ENCODE measurements around the gene CD164L2.

CD164L2 gene

DNA sequence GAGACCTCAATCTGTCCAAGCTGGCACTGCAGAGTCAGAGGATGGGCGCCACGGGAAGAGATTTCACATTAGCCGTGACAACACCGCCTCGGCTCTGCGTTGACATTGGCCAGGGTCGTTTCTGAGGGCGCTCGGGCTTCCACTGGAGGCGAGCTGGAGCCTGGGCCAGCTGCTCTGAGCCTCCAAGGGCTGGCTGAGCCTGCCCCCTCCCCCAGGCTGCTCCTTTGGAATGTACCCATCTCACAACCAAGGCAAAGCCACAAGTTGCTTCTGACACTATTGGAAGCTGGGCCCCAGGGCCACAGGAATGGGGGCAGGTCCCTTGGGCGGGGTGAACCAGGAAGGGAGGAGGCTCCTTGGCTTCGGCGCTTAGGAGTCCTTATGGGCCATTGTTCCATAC, 21.9 kb upstream of the CD164L2 start:
- DNase-seq (ENCODE audit: low read depth): no peak

DNA sequence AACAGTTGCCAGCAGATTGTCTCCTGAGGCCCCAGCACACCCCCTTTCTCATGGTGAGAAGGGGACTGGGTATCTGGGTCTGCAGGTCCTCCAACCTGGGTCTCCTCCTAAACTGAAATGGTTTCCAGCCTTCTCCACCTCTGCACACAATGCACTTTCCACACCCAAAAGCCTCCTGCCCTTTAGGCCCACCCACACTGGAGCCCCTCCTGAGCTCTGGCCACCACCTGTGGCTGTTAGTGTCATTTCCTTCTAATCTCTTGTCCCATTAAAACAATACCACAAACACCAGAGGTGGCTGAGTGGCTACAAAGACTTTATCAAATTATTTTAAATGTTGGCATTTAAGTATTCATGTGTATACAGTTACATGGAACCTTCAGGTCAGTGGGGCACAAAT, 20.8 kb upstream of the CD164L2 start:
- DNase-seq (ENCODE audit: low read depth): no peak

DNA sequence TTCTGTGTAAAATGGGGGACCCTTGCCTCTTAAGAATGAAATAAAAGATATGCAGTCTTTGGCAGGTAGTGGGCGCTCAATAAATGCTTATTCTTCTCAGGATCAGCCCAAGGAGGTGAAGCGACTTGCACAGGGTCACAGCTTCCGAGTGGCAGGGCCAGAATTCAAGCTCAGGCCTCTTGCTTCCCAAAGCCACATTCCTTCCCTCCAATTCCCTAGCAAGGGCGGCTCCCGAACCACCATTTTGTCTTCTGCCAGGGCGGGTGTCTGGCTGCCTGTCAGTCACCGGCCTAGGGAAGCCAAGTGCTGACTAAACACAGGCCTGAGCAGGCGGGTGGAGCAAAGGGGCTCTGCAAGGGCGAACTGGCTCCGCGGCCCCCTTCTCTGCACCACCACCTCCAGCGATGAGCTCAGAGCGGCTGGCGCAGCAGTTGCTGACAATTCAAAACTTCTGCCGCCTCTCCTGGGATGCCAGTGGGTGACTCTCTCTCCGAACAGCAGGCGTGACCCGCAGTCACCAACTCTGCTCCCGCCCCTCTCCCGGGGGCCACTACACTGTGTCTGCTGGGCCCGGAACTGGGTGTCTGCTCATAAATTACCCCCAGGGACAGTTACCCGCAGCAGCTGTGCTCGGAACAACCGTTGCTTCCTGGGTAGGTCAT, 20.1 kb upstream of the CD164L2 start:
- peak; percentile 18 for DNase-seq (ENCODE audit: low read depth)

DNA sequence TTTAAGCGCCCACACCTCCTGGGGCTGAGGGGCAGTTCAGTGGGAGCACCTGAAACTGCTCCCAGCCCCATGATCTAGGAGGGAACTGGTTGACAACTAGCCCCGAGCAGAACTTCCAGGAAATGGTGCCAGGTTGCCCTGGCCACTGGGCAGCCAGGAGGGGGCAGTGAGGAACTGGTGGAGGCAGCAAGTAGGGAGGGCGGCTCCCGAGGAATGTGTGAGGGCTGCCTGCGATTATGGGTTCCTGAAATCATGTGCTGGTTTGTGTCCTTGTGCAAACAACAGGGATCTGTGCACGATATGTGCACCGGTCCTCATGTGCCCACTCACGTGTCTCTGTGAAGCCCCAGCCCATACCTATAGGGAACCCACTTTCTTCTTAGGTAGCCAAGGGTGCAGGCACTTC, 19.2 kb upstream of the CD164L2 start:
- no peak for DNase-seq (ENCODE audit: low read depth)

DNA sequence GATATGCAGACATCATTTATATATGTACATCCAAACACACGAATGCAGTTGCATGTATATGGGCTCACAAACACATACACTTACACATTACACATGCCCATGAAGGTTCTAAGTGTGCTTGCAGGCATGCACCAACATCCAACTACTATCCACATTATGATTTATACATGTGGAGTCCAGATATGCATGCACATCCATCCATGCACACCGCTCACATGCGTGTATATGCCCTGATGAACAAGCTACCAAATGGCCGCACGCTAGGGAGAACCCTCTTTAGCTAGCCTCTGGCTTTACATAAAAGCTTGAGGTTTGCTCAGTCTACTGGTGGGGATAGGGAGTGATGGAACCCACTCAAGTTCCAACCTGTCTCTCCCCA, 17.8 kb upstream of the CD164L2 start:
- DNase-seq (ENCODE audit: low read depth): no peak

DNA sequence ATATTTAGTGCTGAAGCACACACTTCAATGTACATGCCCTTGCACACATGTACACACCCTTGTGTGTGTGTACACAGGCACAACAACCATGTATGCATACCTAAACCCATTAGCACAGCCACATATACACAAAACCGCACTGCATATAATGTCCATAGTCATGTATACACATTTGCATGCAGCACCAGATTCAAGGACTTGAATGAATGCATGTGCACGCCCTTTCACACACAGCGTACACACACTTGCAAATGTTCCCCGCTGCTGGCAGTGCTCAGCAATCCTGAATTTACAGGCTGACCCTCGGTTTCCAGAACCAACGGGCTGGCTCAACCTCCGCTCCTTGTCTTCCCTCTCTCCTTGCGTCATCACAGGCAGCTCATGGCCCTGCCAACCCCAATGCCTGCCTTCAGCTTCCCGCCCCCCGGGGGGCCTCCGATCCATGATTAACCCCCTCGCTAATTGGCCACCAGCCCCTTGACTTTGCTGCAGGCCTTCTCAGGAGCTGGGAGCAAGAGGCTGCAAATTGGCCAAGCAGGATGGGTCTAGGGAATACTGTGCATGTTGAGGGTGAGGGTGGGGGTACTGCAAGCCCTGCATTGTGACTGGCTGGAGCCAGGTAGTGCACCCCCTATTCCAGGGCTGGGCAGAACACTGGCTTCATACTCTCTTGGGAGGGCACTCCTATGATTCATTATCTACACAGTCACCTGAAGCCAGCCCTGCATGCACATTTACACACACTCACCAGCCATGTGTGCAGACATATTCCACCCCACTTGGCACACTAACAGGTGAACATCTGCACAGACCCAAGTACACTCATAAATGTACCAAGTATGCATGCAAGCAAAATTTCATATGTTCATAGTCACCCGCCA, 17.2 kb upstream of the CD164L2 start:
- no peak for DNase-seq (ENCODE audit: low read depth)

DNA sequence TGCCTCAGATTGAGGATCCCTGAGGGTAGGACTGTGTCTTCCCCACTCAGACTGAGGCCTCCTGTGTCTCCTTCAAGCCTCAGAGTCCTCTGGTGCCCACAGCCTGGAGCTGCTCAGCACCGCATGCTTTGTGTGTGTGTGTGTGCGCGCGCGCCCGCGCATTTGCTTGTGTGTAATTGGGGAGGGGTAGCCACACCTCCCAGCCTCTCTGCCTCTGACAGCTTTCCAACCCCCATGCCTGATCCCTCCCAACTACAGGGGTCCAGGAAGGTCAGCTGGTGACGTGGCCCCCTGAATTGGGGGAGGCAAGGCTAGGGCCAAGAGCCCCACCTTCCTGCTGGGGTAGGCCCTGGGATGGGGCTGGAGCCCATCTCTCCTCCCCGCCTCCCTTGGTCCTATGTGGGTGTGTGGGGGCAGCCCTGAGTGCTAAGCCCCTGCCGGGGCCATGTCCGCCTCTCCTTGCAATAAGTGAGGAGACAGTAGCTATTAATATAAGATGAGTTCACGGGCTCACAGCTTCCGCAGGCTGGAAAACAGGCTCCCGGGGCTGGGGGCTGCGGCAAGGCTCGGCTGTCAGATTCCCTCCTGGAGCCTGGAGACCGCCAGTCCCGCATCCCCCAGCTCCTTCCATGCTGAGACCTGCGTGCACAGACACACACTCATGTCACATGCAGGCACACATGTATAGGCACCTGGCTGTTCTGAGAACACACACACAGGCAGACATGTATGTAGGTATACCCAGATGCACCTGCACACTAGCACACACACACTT, 16.3 kb upstream of the CD164L2 start:
- no peak for DNase-seq (ENCODE audit: low read depth)

DNA sequence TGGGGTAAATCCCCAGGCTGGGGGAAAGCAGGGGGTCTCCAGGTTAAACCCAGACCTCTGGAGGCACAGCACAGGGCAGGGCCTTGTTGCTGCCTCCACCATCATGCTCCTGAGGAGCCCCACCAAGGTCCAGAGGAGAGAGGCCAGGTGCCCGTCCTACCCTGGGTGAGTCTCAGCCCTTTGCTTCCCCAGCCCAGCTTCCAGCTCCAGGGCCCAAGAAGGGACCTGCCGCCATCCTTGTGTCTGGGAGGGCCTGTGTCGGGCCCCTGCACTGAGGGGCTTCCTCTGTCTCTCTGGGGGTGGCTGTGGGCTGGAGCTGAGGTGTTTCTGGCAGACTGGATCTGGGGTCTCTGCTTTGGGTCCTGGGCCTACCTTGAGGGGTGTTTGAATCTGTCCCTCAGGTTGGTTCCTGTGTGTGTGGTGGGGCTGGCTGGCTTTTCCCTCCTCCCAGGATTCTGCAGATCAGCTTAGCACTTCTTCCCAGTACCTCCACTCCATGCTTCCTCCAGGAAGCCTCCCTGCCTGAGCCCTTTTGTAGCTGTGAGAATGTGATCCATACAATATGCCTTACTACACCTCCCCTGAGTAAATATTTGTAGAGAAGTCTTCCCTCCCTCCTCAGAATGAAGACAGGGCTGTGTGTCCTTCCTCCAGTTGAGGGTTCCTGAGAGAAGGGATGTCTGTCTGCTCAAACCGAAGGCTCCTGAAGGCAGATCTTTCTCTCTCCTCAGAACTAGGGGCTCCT, 15.4 kb upstream of the CD164L2 start:
- no peak for DNase-seq (ENCODE audit: low read depth)

DNA sequence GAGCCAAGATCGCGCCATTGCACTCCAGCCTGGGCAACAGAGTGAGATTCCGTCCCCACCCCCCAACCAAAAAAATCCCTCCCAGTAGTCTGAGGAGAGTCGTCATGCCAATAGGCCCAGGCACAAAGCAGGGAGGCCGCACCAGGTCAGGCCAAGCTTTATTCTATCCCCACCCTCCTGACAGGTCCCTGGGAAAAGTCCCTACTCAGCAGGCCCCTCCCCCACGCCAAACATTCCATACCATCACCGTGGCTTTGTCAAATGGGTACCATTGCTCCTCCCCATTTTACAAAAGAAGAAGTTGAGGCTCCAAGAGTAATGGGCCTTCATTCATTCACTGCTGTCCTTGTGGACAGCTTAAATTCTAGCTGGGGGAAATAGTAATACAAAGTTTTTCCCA, 14.6 kb upstream of the CD164L2 start:
- no peak for DNase-seq (ENCODE audit: low read depth)

DNA sequence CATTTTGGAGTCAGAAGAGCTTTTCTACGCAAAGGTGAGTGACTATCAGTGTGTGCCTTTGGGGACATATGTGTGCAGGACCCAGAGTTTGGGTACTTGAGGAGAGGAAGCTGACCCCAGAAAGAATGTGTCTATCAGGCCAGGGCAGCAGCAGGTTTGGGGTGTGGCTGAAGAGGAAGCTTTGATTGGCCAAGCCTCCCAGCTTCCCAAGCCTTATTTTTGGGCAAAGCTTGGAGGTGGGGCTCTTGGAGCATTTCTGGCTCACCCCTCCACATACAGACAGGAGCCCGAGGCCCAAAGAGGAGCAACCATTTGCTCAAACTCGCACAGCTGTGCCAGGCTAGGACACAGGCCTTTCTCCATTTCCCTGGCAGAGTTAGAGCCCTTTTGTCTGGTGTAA, 14.0 kb upstream of the CD164L2 start:
- DNase-seq (ENCODE audit: low read depth): no peak

DNA sequence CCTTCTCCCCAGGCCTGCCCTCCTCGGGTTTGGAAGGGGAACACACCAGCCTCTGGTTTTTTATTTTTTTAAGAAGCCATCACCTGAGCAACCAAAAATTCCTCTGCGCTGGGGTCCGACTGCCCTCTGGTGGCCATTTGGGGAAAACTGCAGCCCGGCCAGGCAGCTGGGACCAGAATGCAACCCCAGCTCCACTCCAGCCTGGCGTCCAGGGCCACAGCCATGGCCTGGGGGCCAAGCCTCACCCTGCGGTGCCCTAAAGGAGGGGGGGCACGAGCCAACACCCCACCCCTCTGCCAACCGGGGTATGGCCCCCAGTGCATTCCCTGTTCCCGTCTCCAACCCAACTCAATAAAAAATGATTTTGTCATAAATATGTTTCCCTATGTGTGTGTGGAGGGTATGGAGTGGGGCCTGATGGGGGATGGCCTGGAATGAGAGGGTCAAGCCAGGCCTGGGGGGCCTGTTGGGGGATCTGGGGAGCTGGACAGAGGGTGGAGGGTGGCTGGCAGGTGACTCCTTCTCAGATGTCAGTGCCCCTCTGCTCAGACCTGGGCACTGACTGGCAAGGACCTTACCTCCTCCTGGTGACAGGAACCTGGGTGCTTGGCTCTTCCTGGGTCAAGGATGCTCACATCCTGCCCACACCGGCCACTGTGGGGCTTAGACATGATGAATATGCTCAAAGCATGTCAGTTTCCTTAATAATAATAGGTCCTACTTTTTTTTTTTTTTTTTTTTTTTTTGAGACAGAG, 12.5 kb upstream of the CD164L2 start:
- peak; percentile 72 for DNase-seq (ENCODE audit: low read depth)

DNA sequence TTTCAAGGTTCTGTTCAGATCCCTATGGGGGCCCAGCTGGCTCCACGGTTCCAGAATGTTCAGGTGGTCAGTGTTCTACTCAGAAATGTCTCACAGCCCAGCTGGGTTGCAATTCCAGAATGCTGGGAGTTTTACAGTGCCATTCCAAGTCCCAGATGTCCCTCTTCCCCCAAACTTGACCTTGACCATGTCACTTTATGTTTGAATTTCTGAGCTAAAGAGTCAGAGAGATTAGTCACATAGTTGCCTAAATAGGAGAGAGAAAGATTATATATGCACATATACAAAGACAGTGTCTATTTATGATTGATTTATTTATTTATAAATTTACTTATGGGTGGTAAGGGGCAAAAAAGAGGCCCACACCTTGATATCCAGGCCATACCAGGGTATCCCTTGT, 11.8 kb upstream of the CD164L2 start:
- no peak for DNase-seq (ENCODE audit: low read depth)

DNA sequence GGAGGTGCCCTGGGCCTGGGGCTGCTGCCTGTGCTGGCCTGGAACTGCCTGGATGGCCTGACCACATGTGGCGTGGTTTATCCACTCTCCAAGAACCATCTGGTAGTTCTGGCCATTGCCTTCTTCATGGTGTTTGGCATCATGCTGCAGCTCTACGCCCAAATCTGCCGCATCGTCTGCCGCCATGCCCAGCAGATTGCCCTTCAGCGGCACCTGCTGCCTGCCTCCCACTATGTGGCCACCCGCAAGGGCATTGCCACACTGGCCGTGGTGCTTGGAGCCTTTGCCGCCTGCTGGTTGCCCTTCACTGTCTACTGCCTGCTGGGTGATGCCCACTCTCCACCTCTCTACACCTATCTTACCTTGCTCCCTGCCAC, 11.1 kb upstream of the CD164L2 start:
- DNase-seq (ENCODE audit: low read depth): no peak

DNA sequence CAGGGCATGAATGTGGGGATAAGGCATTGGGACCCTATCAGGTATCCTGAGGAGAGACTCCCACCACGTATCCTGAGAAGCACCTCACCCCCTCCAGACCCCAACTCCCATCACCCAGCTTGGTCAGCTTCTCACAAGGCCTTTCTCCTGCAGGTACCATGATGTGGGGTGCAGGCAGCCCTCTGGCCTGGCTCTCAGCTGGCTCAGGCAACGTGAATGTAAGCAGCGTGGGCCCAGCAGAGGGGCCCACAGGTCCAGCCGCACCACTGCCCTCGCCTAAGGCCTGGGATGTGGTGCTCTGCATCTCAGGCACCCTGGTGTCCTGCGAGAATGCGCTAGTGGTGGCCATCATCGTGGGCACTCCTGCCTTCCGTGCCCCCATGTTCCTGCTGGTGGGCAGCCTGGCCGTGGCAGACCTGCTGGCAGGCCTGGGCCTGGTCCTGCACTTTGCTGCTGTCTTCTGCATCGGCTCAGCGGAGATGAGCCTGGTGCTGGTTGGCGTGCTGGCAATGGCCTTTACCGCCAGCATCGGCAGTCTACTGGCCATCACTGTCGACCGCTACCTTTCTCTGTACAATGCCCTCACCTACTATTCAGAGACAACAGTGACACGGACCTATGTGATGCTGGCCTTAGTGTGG, 10.6 kb upstream of the CD164L2 start:
- no peak for DNase-seq (ENCODE audit: low read depth)

DNA sequence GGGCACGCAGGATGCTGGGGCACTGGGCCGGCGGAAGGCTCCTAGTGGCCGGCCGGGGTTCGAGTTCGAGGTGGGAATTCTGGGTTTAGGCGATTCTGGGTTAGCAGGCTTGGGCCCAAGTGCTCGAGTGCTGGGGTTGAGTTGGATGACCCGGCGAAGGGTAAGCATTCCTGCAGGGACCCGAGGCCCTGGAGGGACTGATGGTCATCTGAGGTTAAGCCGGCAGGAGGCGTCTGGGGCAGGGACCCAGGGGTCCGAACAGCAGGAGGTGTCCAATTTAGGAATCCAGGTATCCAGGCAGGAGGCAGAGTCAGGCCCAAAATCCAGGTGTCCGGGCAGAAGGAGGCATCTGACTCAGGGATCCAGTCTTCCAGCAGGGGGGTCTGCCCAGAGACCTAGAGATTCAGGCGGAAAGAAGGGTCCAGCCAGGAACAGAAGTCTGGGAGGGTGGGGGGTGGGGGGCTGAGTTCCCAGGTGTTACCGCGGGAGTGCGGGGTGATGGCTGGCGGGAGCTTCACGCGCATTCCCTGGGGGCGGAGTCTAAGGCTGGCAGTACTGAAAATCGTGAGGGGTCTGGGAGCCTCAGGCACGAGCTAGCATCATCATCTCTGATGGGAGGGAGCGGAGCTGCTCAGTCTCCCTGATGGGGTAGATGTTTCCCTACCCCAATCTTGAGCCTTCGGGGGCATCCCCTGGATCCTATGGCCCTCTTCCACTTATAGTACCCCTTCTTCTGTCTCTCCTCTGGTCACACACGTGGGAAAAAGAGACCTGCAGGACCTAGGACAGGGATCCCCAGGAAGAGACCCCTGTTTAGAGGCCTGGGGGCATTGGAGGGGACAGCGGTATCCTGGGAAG, 9.9 kb upstream of the CD164L2 start:
- DNase-seq (ENCODE audit: low read depth): no peak

DNA sequence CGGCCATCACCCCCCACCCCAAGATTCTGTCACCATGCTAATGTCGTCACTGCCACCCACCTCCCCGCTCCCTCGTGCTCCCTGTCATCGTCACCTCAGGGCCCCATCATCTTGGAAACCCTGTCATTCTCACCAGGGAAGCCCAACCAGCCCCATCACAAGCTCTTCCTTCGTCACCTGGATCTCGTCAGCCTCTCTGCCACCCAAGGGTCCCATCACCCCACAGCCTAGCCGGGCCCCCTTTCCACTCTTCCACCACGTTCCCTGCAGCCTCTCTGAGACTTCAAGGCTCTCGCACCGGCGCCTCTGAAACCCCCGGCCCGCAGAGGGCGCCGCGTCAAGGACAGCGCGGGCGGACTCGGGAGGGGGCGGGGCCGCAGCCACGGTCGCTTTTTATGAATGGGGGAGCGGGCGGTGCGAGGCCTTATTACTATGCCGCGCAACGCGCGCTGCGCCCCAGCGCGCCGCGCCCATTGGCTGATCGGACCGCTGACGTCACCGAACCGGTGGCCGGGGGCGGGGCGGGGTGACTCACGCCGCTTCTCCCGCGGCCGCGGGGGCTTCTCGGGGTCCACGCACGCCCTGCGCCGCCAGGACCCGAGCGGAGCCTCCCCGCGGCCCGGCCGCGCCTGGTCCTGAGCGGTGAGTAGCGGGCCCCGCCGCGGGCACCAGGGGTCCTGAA, 9.1 kb upstream of the CD164L2 start, which contains the start of gene GPR3:
TSS of gene GPR3 (plus strand) at position 527 of the 682 bp plus-strand sequence. CDS start 1,177 bp downstream, outside the sequence.
- peak; percentile 90 for DNase-seq (ENCODE audit: low read depth)

DNA sequence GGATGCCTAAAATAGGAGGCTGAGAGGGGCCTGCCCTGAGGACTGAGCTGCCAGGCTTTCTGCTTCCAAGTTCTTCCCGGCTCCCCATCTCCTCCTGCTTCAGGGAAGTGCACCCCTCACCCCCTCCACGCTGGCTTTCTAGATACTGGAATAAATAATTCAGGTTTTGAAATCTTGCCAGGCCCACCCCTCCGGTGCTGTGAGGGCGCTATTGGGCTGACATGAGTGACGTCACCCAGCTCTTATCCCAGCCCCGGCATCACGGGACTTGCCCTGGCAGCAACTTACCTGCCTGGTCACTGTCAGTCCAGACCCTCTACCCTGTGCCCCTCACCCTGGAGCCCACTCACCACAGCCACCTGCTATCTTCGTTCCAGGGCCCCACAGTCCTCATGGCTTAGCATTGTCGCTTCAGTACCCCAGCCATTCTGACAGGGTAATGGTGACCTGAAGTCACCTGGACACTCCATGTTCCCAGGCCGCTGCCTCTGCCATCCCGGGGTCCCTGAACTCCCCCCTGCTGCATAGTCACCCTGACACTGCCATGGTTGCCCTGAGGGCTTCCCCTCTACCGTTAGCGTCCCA, 8.5 kb upstream of the CD164L2 start:
- no peak for DNase-seq (ENCODE audit: low read depth)

DNA sequence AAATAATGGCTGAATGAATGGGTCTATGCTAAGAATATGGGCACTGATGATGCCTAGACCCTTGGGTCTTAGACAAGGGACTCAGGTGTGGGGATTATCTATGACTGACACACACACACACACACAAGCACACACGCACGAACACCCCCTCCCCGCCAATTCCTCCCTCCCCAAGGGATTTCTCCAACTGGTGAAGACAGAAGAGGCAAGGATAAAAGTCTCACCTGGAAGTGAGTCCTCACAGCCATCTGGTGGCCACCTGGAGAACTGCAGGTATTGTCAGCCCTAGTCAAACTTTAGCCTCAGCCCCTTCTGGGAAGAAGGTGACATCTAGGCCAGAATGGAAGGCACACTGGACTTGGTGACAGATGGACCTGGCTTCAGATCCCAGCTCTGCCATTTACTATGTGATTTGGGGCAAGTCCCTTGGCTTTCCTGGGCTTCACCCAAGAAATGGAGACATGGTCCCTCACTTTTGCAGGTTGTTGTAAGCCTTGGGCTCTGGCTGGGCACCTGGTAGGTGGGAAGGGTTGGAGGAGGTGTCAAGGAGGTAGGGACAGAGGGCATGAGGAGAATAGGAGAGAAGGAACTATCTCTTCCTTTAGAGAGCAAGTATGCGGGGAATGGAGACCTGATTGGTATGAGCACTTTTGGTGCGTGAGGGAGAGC, 5.3 kb upstream of the CD164L2 start:
- peak; percentile 64 for DNase-seq (ENCODE audit: low read depth)
